Inferior parietal cortex (tissue), 1 donor: ENCODE results near the gene PDZRN3.
"Not testable (repeated sequence)": the region's sequence is repeated elsewhere in the genome, so short reads cannot be mapped to it uniquely, and the experiment has no call there.

Source experiments
- DNase-seq: peaks from one replicate; pipeline ENCODE4 v3.0.0-alpha.2; 2016; ENCODE audit errors: extremely low spot score

Gene PDZRN3

DNA sequence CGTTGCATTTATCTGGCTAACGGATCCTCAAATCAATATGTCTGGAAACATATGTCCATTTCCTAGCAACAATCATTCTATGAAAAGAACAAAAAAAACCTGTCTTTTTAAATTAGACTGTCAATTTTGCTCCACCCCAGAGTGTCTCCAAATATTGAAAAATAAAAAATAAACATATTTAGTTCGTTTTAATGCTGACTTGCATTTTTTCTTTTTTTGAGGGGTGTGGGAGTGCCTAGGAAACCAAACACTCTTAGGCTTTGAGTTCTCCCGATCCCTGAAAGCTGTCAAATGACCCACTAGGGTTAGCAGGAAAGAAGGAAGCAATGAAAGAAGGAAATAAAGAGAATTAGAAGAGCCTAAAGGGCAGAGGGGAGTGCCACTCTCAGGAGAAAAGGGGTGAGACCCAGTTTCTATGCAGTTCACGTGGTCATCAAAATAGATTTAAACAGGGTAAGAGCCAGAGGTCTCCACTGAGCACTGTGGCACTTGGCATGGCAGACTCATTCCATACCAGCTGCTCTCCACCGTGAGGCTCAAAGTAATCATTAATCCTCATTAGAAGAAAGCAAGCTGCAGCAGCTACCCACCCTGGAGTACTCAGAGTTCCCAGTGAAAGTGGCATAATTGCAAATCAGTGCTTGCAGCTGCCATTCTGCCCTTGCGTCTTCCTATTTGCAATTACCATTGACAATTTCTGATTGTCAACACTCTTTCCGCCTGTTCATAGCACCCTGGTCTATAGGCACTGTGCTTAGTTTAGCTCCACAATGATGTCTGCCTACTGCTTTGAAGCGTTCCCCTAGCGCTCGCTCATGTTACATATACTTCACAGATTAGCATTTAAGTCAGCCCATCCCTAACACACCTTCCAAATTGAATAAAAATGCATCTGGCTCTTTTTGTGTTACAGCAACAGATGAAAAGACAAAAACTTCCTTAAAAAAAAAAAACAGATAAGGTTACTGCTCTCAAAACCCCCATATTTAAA, 32.3 kb downstream of the PDZRN3 start:
- no peak for DNase-seq

- no peak for DNase-seq
These were observed 33.4 kb downstream of the PDZRN3 start for GRCh38 chr3:73591286-73591800.

DNA sequence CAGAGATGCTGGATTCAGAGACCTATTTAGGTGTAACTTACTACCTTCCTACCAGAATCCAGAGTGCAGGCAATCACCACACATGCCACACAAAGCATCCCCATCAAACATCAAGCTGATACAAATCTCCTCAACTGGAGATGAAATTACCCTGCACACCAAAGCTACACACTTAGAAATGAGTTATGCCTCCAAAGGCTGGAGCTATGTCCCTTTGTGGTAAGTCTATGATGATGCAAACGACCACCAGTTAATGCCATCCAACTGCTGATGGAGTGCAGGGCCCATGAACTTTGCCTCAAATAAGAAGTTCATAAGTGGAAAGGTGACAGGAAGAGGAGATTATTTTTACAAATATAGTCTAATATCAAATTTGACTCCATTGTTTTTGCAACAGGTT, 38.1 kb downstream of the PDZRN3 start:
- DNase-seq: no peak

DNA sequence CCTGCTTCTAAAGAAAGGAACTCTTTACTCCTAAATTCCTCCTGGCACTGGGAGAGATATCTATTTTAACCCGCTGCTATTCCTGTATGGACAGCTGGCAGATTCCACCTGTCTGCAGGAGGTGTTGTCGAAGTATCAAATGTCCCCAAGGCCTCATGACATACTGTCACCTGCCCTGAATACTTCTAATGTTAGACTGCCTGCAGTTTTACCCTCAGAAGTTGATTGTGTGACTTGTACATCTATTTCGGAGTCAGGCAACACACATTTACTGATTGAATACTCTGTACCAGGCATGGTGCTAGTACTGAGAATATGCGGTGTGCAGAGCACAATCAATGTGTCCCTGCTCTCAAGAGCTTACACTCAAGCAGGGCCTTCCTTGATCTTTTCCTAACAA, 38.6 kb downstream of the PDZRN3 start:
- no peak for DNase-seq

GRCh38 chr3:73584873-73585272, 39.9 kb downstream of the PDZRN3 start:
- no peak for DNase-seq

- no peak for DNase-seq
These were observed 42.2 kb downstream of the PDZRN3 start for GRCh38 chr3:73582535-73582934.

GRCh38 chr3:73581134-73581846, 43.5 kb downstream of the PDZRN3 start:
- DNase-seq: no peak

DNA sequence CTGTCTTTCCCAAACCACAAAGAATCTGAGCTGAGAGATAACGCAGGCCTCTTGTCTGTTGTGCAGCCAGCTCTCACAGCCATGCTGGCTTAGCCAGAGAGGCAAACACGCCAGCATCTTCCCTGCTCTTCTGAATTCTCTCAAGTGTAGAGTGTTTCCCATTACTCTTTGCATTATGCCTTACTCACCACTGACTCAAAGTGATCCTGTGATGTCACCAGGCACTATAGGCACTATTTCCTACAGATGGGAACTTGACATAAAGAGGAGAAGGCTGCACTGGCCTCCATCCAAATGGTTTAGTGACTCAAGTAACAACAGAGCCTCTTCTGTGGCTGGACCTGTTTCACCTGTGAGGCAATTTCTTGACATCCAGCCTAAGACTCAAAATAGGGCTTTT, 44.4 kb downstream of the PDZRN3 start:
- DNase-seq: no peak

DNA sequence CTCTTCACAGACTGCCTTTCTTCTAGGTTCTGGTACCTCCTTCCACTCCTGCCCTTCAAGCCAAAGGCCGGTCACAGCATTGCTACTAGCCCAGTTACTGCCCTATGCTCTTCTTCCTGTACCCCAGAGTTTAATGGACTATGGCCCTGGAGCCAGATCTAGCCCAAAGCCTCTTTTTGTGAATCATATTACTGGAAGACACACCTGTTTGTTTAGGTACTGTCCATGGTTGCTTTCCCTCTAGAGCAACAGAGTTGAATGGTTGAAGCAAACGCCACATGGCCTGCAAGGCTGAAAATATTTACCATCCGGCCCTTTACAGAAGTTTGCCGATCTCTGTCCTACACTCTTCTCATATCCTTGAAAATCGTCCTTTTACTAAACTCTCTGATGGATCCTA, 47.0 kb downstream of the PDZRN3 start:
- no peak for DNase-seq

- no peak for DNase-seq
These were observed 47.7 kb downstream of the PDZRN3 start for GRCh38 chr3:73576999-73577461.

- DNase-seq: no peak
These were observed 48.8 kb downstream of the PDZRN3 start for GRCh38 chr3:73575953-73576352.

GRCh38 chr3:73575519-73575918, 49.2 kb downstream of the PDZRN3 start:
- DNase-seq: no peak

GRCh38 chr3:73573204-73573603, 51.5 kb downstream of the PDZRN3 start:
- no peak for DNase-seq

DNA sequence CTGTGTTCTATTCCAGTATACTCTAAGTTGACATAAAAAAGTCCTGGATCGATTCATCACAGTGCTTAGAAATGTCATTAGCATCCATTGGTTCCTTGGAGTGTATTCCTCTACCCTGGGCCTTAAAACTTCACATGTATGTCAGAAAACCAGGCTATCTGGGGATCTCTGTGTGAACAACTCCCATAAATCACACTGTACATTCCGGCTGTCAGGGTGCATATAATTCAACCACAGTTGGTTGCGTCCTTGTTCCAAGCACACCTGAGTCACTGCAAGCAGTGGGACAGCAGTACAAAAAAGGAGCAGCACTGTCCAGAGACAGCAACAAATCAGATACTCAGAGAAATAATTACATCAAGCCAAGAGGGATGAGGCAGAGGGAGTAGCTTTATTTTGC, 52.4 kb downstream of the PDZRN3 start:
- no peak for DNase-seq

GRCh38 chr3:73571238-73571794, 53.4 kb downstream of the PDZRN3 start:
- no peak for DNase-seq

DNA sequence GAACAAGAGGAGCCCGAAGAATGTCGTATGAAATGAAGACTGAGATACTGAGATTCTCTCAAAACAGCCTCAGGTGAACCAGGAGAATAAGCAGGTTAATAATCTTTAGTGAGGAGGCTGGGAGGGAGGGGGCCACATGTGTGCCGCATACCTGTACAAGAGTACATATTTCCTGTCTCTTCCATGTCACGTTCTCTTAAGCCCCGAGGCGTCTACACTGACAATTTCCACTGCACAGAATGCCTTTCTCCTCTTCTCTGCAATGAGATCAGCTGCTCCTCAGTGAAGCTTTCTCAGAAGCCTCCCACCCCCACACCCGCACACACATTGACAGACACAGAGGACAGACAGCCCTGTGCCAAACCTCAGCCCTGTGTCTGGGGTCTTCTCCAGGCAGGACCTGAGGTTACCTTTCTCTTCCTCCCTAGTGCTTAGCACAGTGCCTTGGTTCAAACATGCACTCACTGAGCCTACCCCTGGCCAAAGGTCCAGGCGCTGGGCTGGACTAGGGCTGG, 55.4 kb downstream of the PDZRN3 start:
- no peak for DNase-seq

- no peak for DNase-seq
These were observed 56.3 kb downstream of the PDZRN3 start for GRCh38 chr3:73568371-73568862.

GRCh38 chr3:73565374-73565773, 59.4 kb downstream of the PDZRN3 start:
- not testable (repeated sequence) for DNase-seq

- no peak for DNase-seq
These were observed 60.7 kb downstream of the PDZRN3 start for GRCh38 chr3:73563896-73564582.

DNA sequence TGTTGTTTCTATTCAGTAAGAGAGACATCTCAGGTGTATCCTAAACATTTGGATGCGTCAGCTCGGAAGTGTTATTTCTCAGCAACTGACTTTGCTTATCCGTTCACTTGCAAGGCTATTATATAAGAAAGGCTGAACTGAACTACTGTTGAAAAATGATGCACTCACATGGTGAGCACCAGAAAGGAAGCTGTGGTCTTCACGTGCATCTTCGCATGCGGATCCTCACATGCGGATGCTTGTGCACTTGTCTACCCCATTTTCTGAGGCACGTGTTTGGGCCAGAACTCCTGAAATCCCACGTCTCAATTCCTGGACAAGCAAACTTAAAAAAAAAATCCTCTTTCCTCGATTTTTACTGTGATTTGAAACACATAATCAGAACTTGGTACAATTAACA, 63.2 kb downstream of the PDZRN3 start:
- peak; percentile 63 for DNase-seq

DNA sequence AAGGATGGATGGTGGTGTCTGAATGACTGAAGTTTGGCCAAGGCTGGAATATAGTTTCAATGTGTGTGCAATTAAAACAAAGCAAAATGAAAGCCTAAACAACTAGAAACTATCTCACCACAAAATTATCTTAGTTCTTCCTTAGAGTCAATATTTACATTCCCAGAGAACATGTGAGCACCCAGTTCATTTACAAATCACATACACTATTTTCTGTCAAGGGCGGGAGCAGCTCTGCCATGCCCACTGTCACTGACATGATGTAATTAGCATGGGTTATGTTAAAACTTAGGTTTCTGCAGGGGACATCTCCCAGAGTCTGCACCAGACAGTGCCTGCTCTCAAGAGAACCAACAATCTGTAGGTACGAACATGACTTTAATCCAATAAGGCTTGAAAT, 65.0 kb downstream of the PDZRN3 start:
- DNase-seq: no peak
